Measurements from ENCODE around the gene IRF2BP2. TPM values are rescaled to one million over a fixed set of nuclear protein-coding genes. Genes with fewer than 3 reads are reported as not detected.
"Not testable (repeated sequence)": the region's sequence is repeated elsewhere in the genome, so short reads cannot be mapped to it uniquely, and the experiment has no call there.

The IRF2BP2 gene
- total RNA-seq, 1 donor from 2014 or later: 65.6 TPM

DNA sequence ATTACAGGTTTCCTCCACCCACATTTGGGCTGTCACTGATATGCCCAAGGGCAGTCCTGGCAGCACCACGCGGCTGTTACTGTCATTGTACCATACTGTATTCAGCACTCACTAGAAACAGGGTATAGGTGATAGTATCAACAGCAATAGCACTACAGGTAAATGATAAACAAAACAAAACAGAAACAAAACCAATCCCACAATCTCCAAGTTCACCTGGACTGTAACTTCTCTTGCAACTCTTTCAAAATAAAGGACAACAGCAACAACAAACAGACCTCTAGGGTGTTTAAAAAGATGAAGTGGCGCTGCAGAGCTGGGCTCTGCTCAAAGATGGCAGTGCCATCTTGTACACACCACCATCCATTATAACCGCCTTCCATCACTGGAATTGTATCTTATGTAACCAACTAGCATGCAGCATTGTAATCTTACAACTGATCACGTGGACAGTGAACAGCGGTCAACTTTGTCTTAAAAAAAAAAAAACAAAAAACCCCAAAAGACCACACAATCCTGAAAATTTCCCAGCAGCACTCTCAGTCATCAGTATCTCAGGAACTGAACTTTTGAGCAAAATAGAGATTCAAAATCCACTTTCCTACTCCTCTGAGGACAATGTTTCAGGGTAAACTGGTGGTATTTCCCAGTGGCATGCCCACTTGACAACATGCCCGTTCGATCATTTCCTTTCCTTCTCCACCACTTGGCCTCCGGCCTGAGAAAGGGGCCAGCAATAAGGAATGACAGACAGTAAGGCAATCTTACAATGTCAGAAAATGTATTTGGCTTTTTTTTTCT is 3.8 kb downstream of the IRF2BP2 start:
- intact Hi-C loops (cut with DNase I): no loop called here

GRCh38 chr1:234605399-234605982 is 4.5 kb downstream of the IRF2BP2 start:
- no peak for DNase-seq (ENCODE audit: low spot score)
- intact Hi-C loops (cut with DNase I): no loop called here

More for the DNA sequence above, 3.8 kb downstream of the IRF2BP2 start:
- no peak for DNase-seq (ENCODE audit: low spot score)

GRCh38 chr1:234604495-234605398 is 5.2 kb downstream of the IRF2BP2 start:
- no peak for DNase-seq (ENCODE audit: low spot score)
- intact Hi-C loops (cut with DNase I): loop anchor here (5.0 kb wide), 1 partner anchor 313 kb away; no protein-coding TSS in a partner anchor

DNA sequence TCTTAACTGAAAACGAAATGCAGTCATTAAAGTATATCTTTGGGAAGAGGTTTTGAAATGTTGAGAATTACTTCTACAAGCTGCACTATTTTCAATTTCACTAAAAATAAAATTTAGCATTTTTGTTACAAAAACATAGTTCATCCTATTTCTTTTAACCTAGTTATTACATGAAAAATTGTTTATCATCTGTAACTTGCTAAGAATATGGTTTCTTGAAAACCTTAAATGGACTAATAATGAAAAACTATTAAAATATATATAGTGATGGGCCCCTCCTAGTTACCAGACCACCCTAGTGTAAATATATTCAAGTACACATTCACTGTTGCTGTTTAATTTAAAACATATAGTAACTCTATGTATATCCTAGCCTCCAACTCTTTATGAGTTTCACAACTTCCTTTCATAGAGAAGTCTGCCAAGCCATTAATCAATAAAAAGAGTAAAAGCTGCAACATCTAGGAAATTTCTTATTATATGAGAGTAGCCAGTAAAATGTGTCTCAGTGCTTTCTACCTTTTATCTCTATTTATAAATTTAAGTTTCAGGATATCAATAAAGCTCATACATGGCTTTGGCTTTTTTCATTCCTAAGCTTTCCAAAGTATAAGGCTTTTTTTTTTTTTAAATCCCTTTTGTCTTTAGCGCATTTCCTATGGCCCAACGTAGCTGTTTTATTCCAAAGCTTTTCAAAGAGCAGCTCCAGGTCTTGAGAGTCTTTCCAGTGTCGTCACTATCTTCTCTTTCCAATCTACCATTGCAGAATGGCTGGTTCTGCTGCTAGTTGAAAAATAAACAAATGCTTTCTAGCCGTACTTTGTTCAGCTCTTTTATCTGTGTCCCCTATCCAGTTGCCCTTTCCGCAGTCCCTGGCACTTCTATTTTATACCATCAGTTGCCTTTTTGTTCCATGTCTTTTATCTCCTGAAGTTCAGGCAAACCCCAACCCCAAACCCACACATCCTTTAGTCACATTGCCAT is 6.5 kb downstream of the IRF2BP2 start:
- no peak for DNase-seq (ENCODE audit: low spot score)
- intact Hi-C loops (cut with DNase I): loop anchor here (5.0 kb wide), 1 partner anchor 314 kb away; no protein-coding TSS in a partner anchor

DNA sequence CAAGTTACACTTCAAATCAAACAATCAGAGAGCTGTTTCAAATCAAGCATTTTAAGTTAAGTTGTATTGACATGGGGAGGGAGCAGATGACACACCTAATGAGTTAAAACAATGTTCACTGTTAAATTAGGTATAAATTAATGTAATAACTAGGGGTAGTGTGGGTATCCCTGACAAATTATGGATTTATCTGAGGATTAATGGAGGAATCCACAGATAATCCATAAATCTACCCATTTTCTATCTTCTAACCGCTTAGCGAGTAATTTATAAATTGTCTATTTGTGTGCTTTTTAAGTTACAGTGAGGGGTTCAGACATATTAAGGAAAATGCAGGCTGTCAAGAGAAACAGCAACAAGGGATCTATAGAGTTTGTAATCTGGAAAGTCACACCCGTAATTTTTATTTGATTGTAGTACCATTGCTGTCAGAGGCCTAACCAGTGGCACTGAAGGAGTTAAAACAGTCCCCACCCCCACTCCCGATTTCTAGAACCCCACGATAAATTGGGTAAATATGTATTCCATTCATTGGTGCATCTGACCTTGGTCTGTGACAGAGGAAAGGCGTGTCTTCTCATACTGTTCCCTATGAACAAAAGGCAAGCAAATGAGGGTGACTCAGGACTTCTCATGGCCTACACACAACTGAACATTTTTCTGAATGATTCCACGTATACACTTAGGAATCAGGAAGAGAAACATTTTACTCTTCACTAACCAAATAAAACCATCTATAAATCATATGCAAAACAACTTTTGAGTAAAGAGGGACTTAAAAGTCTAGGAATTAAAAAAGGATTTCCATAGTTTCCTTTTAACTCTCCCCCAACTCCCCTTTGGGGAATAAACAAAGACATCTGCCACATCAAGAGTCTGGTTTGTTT is 7.4 kb downstream of the IRF2BP2 start:
- intact Hi-C loops (cut with DNase I): loop anchor here (5.0 kb wide), 1 partner anchor 315 kb away; no protein-coding TSS in a partner anchor
- DNase-seq (ENCODE audit: low spot score): no peak

GRCh38 chr1:234601301-234602017 is 8.5 kb downstream of the IRF2BP2 start:
- intact Hi-C loops (cut with DNase I): loop anchor here (5.0 kb wide), 1 partner anchor 316 kb away; no protein-coding TSS in a partner anchor
- DNase-seq (ENCODE audit: low spot score): no peak

DNA sequence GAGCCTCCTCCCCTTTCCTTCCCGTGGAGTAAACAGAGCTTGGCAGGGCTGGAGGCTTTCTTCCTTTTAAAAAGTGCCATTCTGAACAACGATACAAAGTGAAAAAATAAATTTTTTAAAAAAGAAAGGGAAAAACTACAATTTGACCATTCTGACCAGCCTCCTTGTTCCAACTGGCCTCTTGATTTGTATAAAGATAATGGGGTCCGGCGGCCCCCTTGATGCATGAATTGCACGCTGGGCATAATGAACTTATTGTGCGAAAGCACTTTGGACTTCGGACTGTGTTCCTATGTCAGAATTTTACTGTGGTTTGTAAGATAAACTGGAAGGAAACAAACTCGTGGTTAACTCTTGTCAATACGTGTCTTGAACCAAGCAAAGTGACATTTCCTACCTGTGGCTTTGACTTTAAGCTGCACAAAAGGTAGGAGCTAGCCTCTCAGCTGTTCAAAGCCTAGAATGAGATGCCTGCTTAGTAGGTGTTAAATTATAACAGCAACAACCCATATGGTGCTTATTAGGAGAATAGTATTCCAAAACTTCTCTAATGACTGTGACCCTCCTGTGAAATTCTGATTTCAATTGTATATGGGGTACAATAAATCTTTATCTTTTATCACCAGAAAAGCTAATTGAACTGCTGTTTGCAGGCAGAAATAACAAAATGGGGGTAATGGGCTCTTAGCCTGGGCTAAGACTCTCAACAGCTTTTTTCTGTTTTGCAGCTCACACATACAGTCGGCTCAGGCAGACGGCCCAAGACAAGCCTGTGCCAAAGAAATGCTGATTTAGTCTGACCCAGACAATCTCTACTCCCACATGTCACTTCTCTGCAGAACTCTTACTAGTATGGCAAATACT is 9.3 kb downstream of the IRF2BP2 start:
- intact Hi-C loops (cut with DNase I): loop anchor here (5.0 kb wide), 1 partner anchor 317 kb away; no protein-coding TSS in a partner anchor

GRCh38 chr1:234599617-234600417 is 10.2 kb downstream of the IRF2BP2 start:
- intact Hi-C loops (cut with DNase I): loop anchor here (2.0 to 5.0 kb wide), 4 partner anchors 15 to 317 kb away; no protein-coding TSS in a partner anchor
- DNase-seq (ENCODE audit: low spot score): peak; percentile 94

More for the DNA sequence above, 9.3 kb downstream of the IRF2BP2 start:
- DNase-seq (ENCODE audit: low spot score): no peak

- intact Hi-C loops (cut with DNase I): loop anchor here (2.0 kb wide), 3 partner anchors 14 to 100 kb away; no protein-coding TSS in a partner anchor
- DNase-seq (ENCODE audit: low spot score): no peak
These were observed 10.9 kb downstream of the IRF2BP2 start for GRCh38 chr1:234598974-234599616.

DNA sequence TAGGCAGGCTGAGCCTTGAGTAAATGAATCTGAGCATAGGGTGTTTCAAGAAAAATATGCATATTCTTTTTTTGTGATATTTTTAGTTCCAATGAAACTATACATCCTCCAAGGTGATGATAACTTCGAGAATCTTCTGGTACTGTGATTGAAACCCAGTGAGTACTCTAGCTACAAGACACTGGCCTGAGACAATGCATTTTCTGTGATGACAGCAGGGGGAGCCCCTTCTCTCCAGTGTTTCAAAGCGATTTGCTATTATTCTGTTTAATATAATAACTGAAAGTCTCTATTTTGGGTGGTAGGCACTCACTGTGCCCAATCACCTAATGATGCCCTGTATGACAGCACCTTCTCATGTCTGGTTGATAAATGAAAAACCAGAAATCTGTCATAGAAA is 12.1 kb downstream of the IRF2BP2 start:
- intact Hi-C loops (cut with DNase I): loop anchor here (2.0 kb wide), 3 partner anchors 13 to 99 kb away; no protein-coding TSS in a partner anchor
- DNase-seq (ENCODE audit: low spot score): no peak

GRCh38 chr1:234595899-234596298 is 14.1 kb downstream of the IRF2BP2 start:
- intact Hi-C loops (cut with DNase I): no loop called here
- no peak for DNase-seq (ENCODE audit: low spot score)

DNA sequence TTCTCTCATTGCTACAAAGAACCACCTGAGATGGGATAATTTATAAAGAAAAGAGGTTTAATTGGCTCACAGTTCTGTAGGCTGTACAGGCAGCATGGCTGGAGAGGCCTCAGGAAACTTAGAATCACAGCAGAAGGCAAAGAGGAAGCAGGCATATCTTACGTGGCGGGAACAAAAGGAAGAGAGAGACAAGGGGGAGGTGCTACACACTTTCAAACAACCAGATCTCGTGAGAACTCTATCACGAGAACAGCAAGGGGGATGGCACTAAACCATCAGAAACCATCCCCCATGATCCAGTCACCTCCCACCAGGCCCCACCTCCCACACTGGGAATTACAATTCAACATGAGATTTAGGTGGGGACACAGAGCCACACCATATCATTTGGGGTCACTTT is 15.4 kb downstream of the IRF2BP2 start:
- intact Hi-C loops (cut with DNase I); DNase-seq (ENCODE audit: low spot score): not testable (repeated sequence)

- no peak for DNase-seq (ENCODE audit: low spot score)
- intact Hi-C loops (cut with DNase I): no loop called here
These were observed 16.0 kb downstream of the IRF2BP2 start for GRCh38 chr1:234593771-234594504.

DNA sequence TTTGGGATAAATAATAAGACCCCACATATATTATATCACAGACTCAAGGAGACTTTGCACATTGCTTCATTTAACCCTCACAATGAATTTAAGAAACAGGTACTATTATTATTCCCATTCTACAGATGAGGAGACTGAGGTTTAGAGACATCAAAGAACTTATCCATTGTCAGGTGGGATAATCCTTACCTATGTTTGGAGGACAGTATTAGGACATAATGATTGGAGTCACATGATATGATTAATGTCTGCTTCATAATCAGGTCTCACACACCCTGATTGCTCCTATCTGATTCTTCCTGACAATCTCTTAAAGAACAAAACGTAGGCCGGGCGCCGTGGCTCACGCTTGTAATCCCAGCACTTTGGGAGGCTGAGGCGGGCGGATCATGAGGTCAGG is 16.9 kb downstream of the IRF2BP2 start:
- no peak for DNase-seq (ENCODE audit: low spot score)
- intact Hi-C loops (cut with DNase I): no loop called here

Data from cardiac septum (tissue), 1 donor.